ENCODE data around the gene LRP8.

Gene LRP8

GRCh38 chr1:53330819-53331218 lies 2.9 kb upstream of the LRP8 start:
- TF ChIP-seq TAF1 (IDR thresholded peaks at IDR 0.05; ENCODE audit: borderline replicate concordance, insufficient read depth, low read length) (no peak), SIN3A (IDR thresholded peaks at IDR 0.05; ENCODE audit: borderline replicate concordance, insufficient read depth, low read length) (no peak), REST (IDR thresholded peaks at IDR 0.05; ENCODE audit: insufficient read depth in 1 of 2, low read depth in 2 of 2, low read length in 2 of 2) (no peak), POLR2AphosphoS5 (IDR thresholded peaks at IDR 0.05; ENCODE audit: low read depth, low read length) (no peak), FOXP2 (optimal IDR thresholded peaks at IDR 0.05; ENCODE audit: borderline replicate concordance, extremely low read depth, extremely low read length, insufficient read depth) (no peak)

- TF ChIP-seq SIN3A (IDR thresholded peaks at IDR 0.05; ENCODE audit: borderline replicate concordance, insufficient read depth, low read length) (no peak), POLR2AphosphoS5 (IDR thresholded peaks at IDR 0.05; ENCODE audit: low read depth, low read length) (no peak)
Measured at GRCh38 chr1:53328541-53329499, 950 bp upstream of the LRP8 start.

- TF ChIP-seq REST (IDR thresholded peaks at IDR 0.05; ENCODE audit: insufficient read depth in 1 of 2, low read depth in 2 of 2, low read length in 2 of 2) (no peak), SIN3A (IDR thresholded peaks at IDR 0.05; ENCODE audit: borderline replicate concordance, insufficient read depth, low read length) (peak; percentile 53; the same call in 1 of the 2 replicates)
Measured at GRCh38 chr1:53327182-53327913, 522 bp downstream of the LRP8 start.

GRCh38 chr1:53326598-53327181 lies 1.2 kb downstream of the LRP8 start:
- TF ChIP-seq SIN3A (IDR thresholded peaks at IDR 0.05; ENCODE audit: borderline replicate concordance, insufficient read depth, low read length) (peak; percentile 3; the same call in 1 of the 2 replicates), POLR2AphosphoS5 (IDR thresholded peaks at IDR 0.05; ENCODE audit: low read depth, low read length) (no peak; the same call in 1 of the 2 replicates), REST (IDR thresholded peaks at IDR 0.05; ENCODE audit: insufficient read depth in 1 of 2, low read depth in 2 of 2, low read length in 2 of 2) (no peak), FOXP2 (optimal IDR thresholded peaks at IDR 0.05; ENCODE audit: borderline replicate concordance, extremely low read depth, extremely low read length, insufficient read depth) (no peak), TAF1 (IDR thresholded peaks at IDR 0.05; ENCODE audit: borderline replicate concordance, insufficient read depth, low read length) (no peak)

- TF ChIP-seq POLR2AphosphoS5 (IDR thresholded peaks at IDR 0.05; ENCODE audit: low read depth, low read length) (peak; percentile 64), FOXP2 (optimal IDR thresholded peaks at IDR 0.05; ENCODE audit: borderline replicate concordance, extremely low read depth, extremely low read length, insufficient read depth) (peak; percentile 26), SIN3A (IDR thresholded peaks at IDR 0.05; ENCODE audit: borderline replicate concordance, insufficient read depth, low read length) (peak; percentile 71; the same call in 1 of the 2 replicates), TAF1 (IDR thresholded peaks at IDR 0.05; ENCODE audit: borderline replicate concordance, insufficient read depth, low read length) (0 out of 2 replicates have a peak, but pooled peaks have one; percentile 4), REST (IDR thresholded peaks at IDR 0.05; ENCODE audit: insufficient read depth in 1 of 2, low read depth in 2 of 2, low read length in 2 of 2) (no peak)
Measured at GRCh38 chr1:53326088-53326597, 1.7 kb downstream of the LRP8 start.
